Endothelial cell (in vitro differentiated cells): ENCODE measurements around the gene CYTH2. TPM values are rescaled to one million over a fixed set of nuclear protein-coding genes. Genes with fewer than 3 reads are reported as not detected.

Source experiments
- DNase-seq: peaks from one replicate; pipeline ENCODE4 v3.0.0; 2021; ENCODE audit warnings: low spot score
- H3K27ac Mint-ChIP-seq: one replicate; pipeline ENCODE4 v1.8.0; 2021; ENCODE audit warnings: mixed read lengths, inconsistent platforms; ENCODE audit not compliant: unreplicated experiment
- H3K27me3 Mint-ChIP-seq: one replicate; pipeline ENCODE4 v1.8.0; 2021; ENCODE audit warnings: mild to moderate bottlenecking, moderate library complexity, mixed read lengths, inconsistent platforms; ENCODE audit not compliant: unreplicated experiment
- H3K36me3 Mint-ChIP-seq: one replicate; pipeline ENCODE4 v1.8.0; 2021; ENCODE audit warnings: mild to moderate bottlenecking, low read depth, mixed read lengths, inconsistent platforms; ENCODE audit not compliant: unreplicated experiment
- H3K4me1 Mint-ChIP-seq: one replicate; pipeline ENCODE4 v1.8.0; 2021; ENCODE audit warnings: mild to moderate bottlenecking, mixed read lengths, inconsistent platforms; ENCODE audit not compliant: unreplicated experiment
- H3K4me3 Mint-ChIP-seq: one replicate; pipeline ENCODE4 v1.8.0; 2021; ENCODE audit warnings: mild to moderate bottlenecking, mixed read lengths, inconsistent platforms; ENCODE audit not compliant: unreplicated experiment
- H3K9me3 Mint-ChIP-seq: one replicate; pipeline ENCODE4 v1.8.0; 2021; ENCODE audit warnings: mixed read lengths, inconsistent platforms; ENCODE audit not compliant: unreplicated experiment
- CTCF ChIP-seq: fragments of 200-600 bp; sonication (generic); IDR thresholded peaks from one replicate; pipeline ENCODE4 v1.5.0; 2021; ENCODE audit warnings: antibody characterized with exemption; ENCODE audit not compliant: unreplicated experiment
- total RNA-seq: library from RNA; stranded (reverse); fragmentation: NEBNext Ultra II Directional; extraction: Animal tissue kit (Norgen Biotek cat#: 25700); gene quantifications from one replicate; pipeline ENCODE4 v1.2.1, GENCODE V29; 2021; ENCODE audit not compliant: unreplicated experiment

The CYTH2 gene
- total RNA-seq, 1 donor from 2014 or later: 165 TPM

GRCh38 chr19:48446579-48446978 is 22.6 kb upstream of the CYTH2 start:
- H3K36me3 Mint-ChIP-seq: peaks cover 19% of the 10 kb centered on the region
- H3K27me3 Mint-ChIP-seq: peaks cover 20% of the 10 kb centered on the region
- TF ChIP-seq CTCF: no peak

GRCh38 chr19:48448563-48448962 is 20.6 kb upstream of the CYTH2 start:
- DNase-seq: no peak
- peaks cover 18% of the 10 kb centered on the region for H3K36me3 Mint-ChIP-seq
- H3K27me3 Mint-ChIP-seq: peaks cover 16% of the 10 kb centered on the region
- no peak overlapping the region for H3K4me3 Mint-ChIP-seq
- no peak for TF ChIP-seq CTCF
- H3K9me3 Mint-ChIP-seq: no peaks in the 10 kb centered on the region
- peaks cover 16% of the 10 kb centered on the region for H3K4me1 Mint-ChIP-seq
- H3K27ac Mint-ChIP-seq: no peak overlapping the region

More at GRCh38 chr19:48446579-48446978, 22.6 kb upstream of the CYTH2 start:
- Mint-ChIP-seq H3K9me3 (no peaks in the 10 kb centered on the region), H3K4me3 (peak overlapping the region; percentile 95), H3K4me1 (peaks cover 16% of the 10 kb centered on the region), H3K27ac (peak overlapping the region; percentile 98)
- DNase-seq: no peak

- no peaks in the 10 kb centered on the region for H3K9me3 Mint-ChIP-seq
- no peak overlapping the region for H3K27ac Mint-ChIP-seq
- no peak for DNase-seq
- H3K27me3 Mint-ChIP-seq: peaks cover 11% of the 10 kb centered on the region
- peaks cover 3% of the 10 kb centered on the region for H3K4me1 Mint-ChIP-seq
- TF ChIP-seq CTCF: no peak
- H3K36me3 Mint-ChIP-seq: peaks cover 19% of the 10 kb centered on the region
- H3K4me3 Mint-ChIP-seq: no peak overlapping the region
These were observed 18.7 kb upstream of the CYTH2 start for GRCh38 chr19:48450441-48450840.

GRCh38 chr19:48450863-48451262 is 18.3 kb upstream of the CYTH2 start:
- no peak overlapping the region for H3K4me3 Mint-ChIP-seq
- H3K27me3 Mint-ChIP-seq: peaks cover 11% of the 10 kb centered on the region
- peaks cover 19% of the 10 kb centered on the region for H3K36me3 Mint-ChIP-seq
- TF ChIP-seq CTCF: no peak
- peaks cover 2% of the 10 kb centered on the region for H3K4me1 Mint-ChIP-seq
- H3K27ac Mint-ChIP-seq: no peak overlapping the region
- no peaks in the 10 kb centered on the region for H3K9me3 Mint-ChIP-seq
- DNase-seq: no peak

- H3K36me3 Mint-ChIP-seq: peaks cover 19% of the 10 kb centered on the region
- no peak overlapping the region for H3K27ac Mint-ChIP-seq
- DNase-seq: no peak
These were observed 17.5 kb upstream of the CYTH2 start for GRCh38 chr19:48451624-48452023.

More at GRCh38 chr19:48451624-48452023, 17.5 kb upstream of the CYTH2 start:
- Mint-ChIP-seq H3K27me3 (peaks cover 11% of the 10 kb centered on the region), H3K4me3 (no peak overlapping the region), H3K4me1 (no peaks in the 10 kb centered on the region), H3K9me3 (no peaks in the 10 kb centered on the region)
- no peak for TF ChIP-seq CTCF
